Endothelial cell of umbilical vein (primary cell): ENCODE measurements around the gene FYCO1. TPM values are rescaled to one million over a fixed set of nuclear protein-coding genes. Genes with fewer than 3 reads are reported as not detected.

ENCODE experiments used
- BruUV-seq: library from RNA; stranded (reverse); fragments of 400-500 nt; replicated peaks from 2 replicates; lab custom pipeline; 2021; lab: Mats Ljungman, UMichigan
- CTCF ChIA-PET: fragments of 300-600, 350-600 bp; sonication (Branson Sonifier 250); formaldehyde crosslinking; loops from one replicate; lab custom pipeline; 2021; ENCODE audit warnings: antibody characterized with exemption, inconsistent platforms; lab: Charles Lee
- POLR2A ChIA-PET: fragments of 300-600, 350-600 bp; sonication (Branson Sonifier 250); formaldehyde crosslinking; loops from one replicate; lab custom pipeline; 2021; ENCODE audit warnings: antibody characterized with exemption, inconsistent platforms; lab: Charles Lee
- DNase-seq: peaks from one replicate; pipeline ENCODE4 v3.0.0-alpha.2; 2011; ENCODE audit warnings: low read depth, low spot score
- FAIRE-seq: peaks from 2 replicates; lab custom pipeline; 2011; peaks lifted over from hg19 to GRCh38; lab: Jason Lieb, UNC
- H2AFZ ChIP-seq: 2 replicates; pipeline ENCODE4 v1.6.0; 2012; ENCODE audit warnings: low read depth, low read length, control low read depth, inconsistent platforms
- H3K27ac ChIP-seq: 2 replicates; pipeline ENCODE4 v1.5.1; 2011; ENCODE audit warnings: low read depth, mild to moderate bottlenecking, control low read depth, low read length, moderate library complexity; ENCODE audit not compliant: insufficient read depth
- H3K27me3 ChIP-seq, 2 experiments: 2 replicates each; pipeline versions ENCODE4 v1.6.0 to v1.6.1; 2011; ENCODE audit warnings: low read length in 2 of 2, mixed read lengths in 1 of 2; ENCODE audit not compliant: control insufficient read depth in 2 of 2, insufficient read depth in 2 of 2
- H3K36me3 ChIP-seq, 2 experiments: 2 replicates in 1 of 2; 3 replicates in 1 of 2; pipeline ENCODE4 v1.5.1; 2011; ENCODE audit warnings: low read length in 2 of 2, mild to moderate bottlenecking in 1 of 2, moderate library complexity in 1 of 2; ENCODE audit not compliant: control insufficient read depth in 2 of 2, insufficient read depth in 2 of 2; ENCODE audit errors: extremely low read depth in 1 of 2
- H3K4me1 ChIP-seq: 3 replicates; pipeline ENCODE4 v1.5.1; 2011; ENCODE audit warnings: mild to moderate bottlenecking, low read length; ENCODE audit not compliant: control insufficient read depth, insufficient read depth; ENCODE audit errors: extremely low read depth
- H3K4me2 ChIP-seq: 2 replicates; pipeline ENCODE4 v1.6.1; 2011; ENCODE audit warnings: low read length, control low read depth, mixed read lengths; ENCODE audit not compliant: insufficient read depth
- H3K4me3 ChIP-seq, 3 experiments: fragments of 200-600 bp in 1 of 3; sonication (generic), shearing (Covaris generic) in 1 of 3; replicated peaks in 1 of 3; 2 replicates each; pipeline ENCODE4 v1.5.1; 2011 to 2016; ENCODE audit warnings: control low read depth in 3 of 3, low read length in 3 of 3, mild to moderate bottlenecking in 2 of 3, inconsistent platforms in 1 of 3, low read depth in 1 of 3, moderate library complexity in 1 of 3; ENCODE audit not compliant: insufficient read depth in 1 of 3
- H3K79me2 ChIP-seq: 2 replicates; pipeline ENCODE4 v1.6.0; 2012; ENCODE audit warnings: low read length, inconsistent platforms; ENCODE audit not compliant: control insufficient read depth, insufficient read depth
- H3K9ac ChIP-seq: replicated peaks from 2 replicates; pipeline ENCODE3; 2011; ENCODE audit warnings: low read length, control low read depth; ENCODE audit not compliant: insufficient read depth; ENCODE audit errors: extremely low read depth
- H3K9me1 ChIP-seq: replicated peaks from 3 replicates; pipeline ENCODE4 v1.6.0; 2011; ENCODE audit warnings: mild to moderate bottlenecking, low read length; ENCODE audit not compliant: control insufficient read depth, insufficient read depth; ENCODE audit errors: extremely low read depth
- H3K9me3 ChIP-seq: replicated peaks from 2 replicates; pipeline ENCODE4 v1.5.1; 2012; ENCODE audit warnings: low read length, inconsistent platforms; ENCODE audit not compliant: control insufficient read depth, insufficient read depth
- H4K20me1 ChIP-seq: replicated peaks from 2 replicates; pipeline ENCODE3; 2011; ENCODE audit warnings: mild to moderate bottlenecking, low read length; ENCODE audit not compliant: control insufficient read depth, insufficient read depth; ENCODE audit errors: extremely low read depth
- CTCF ChIP-seq, 2 donors: IDR thresholded peaks; 1 replicate in 1 of 2; 2 replicates in 1 of 2; pipeline ENCODE4 v1.5.1; 2011; ENCODE audit warnings: low read length in 2 of 2, mild to moderate bottlenecking in 2 of 2, moderate library complexity in 2 of 2, control low read depth in 1 of 2, inconsistent platforms in 1 of 2, low read depth in 1 of 2; ENCODE audit not compliant: insufficient read depth in 1 of 2; ENCODE audit errors: extremely low read depth in 1 of 2
- EZH2 ChIP-seq: IDR thresholded peaks from 2 replicates; pipeline ENCODE4 v1.6.1; 2012; ENCODE audit warnings: borderline replicate concordance, low read depth, mild to moderate bottlenecking, moderate library complexity, low read length, inconsistent platforms; ENCODE audit not compliant: severe bottlenecking
- FOS ChIP-seq: IDR thresholded peaks from 2 replicates; pipeline ENCODE4 v1.6.1; 2011; ENCODE audit warnings: mild to moderate bottlenecking, low read length, moderate library complexity, borderline replicate concordance; ENCODE audit not compliant: insufficient read depth
- GATA2 ChIP-seq: IDR thresholded peaks from 2 replicates; pipeline ENCODE4 v1.7.0; 2011; ENCODE audit warnings: low read depth, mild to moderate bottlenecking, moderate library complexity, mixed read lengths, low read length; ENCODE audit not compliant: insufficient read length, insufficient read depth
- JUN ChIP-seq: IDR thresholded peaks from 2 replicates; pipeline ENCODE4 v1.6.1; 2011; ENCODE audit warnings: borderline replicate concordance, low read depth; ENCODE audit not compliant: insufficient read length, insufficient read depth
- MAX ChIP-seq: IDR thresholded peaks from 2 replicates; pipeline ENCODE4 v1.6.1; 2011; ENCODE audit not compliant: insufficient read depth, insufficient read length
- MYC ChIP-seq: IDR thresholded peaks from one replicate; pipeline ENCODE4 v1.6.1; 2011; ENCODE audit warnings: mild to moderate bottlenecking, low read depth, low read length
- POLR2A ChIP-seq: IDR thresholded peaks from 2 replicates; pipeline ENCODE4 v1.6.1; 2012; ENCODE audit warnings: low read depth, mild to moderate bottlenecking, control low read depth, low read length
- POLR2AphosphoS5 ChIP-seq: IDR thresholded peaks from 2 replicates; pipeline ENCODE4 v1.6.1; 2012; ENCODE audit warnings: low read depth, mild to moderate bottlenecking, control low read depth, low read length, moderate library complexity; ENCODE audit not compliant: insufficient read depth
- dilution Hi-C: fragments of 300-500 bp; cut with MboI; formaldehyde crosslinking; loops from one replicate; pipeline ENCODE4 v1.15.0; 2019; ENCODE audit warnings: low sequenced_read_pairs; ENCODE audit not compliant: extremely low pct_ligation_motif_present
- intact Hi-C: fragments of 100-400 bp; cut with micrococcal nuclease; formaldehyde crosslinking; loops from one replicate; pipeline ENCODE4 v1.10.0; 2022
- polyA plus RNA-seq, 4 experiments: library from polyadenylated mRNA; depleted of rRNA in 3 of 4; stranded (reverse) in 3 of 4; unstranded in 1 of 4; fragments of >200 nt; gene quantifications; 2 replicates each; pipeline versions ENCODE4 v1.2.1 to v1.2.3, GENCODE V29; 2011 to 2012; ENCODE audit warnings: missing spikeins in 1 of 4
- total RNA-seq: library from RNA; stranded (reverse); gene quantifications from 2 replicates; pipeline ENCODE4 v1.2.3, GENCODE V29; 2021

Gene FYCO1
- total and polyA plus RNA-seq, 2 donors (not counting 3 experiments of a cell fraction or from before 2014, with no cell fraction given), result 13.9 to 20.8 TPM

GRCh38 chr3:46031269-46031668, 35.6 kb upstream of the FYCO1 start:
- CTCF ChIA-PET, result interaction anchor here (1.3 to 1.6 kb wide), 2 partner anchors 13 to 47 kb away, joined by 3 to 6 read pairs; no protein-coding TSS in a partner anchor
- BruUV-seq, result no TSS peak

More at GRCh38 chr3:46031269-46031668, 35.6 kb upstream of the FYCO1 start:
- Histone ChIP-seq H3K4me2 (no peak overlapping the region), H3K4me3 (no peak overlapping the region), H3K9me3 (no peaks in the 10 kb centered on the region), H3K9ac (no peak overlapping the region), H3K27ac (no peak overlapping the region), H3K79me2 (no peaks in the 10 kb centered on the region), H4K20me1 (no peaks in the 10 kb centered on the region), H3K9me1 (no peaks in the 10 kb centered on the region), H3K27me3 (peaks cover 0 to 4% of the 10 kb centered on the region in 2 experiments), H2AFZ (no peak overlapping the region), H3K36me3 (no peaks in the 10 kb centered on the region), H3K4me1 (no peaks in the 10 kb centered on the region)
- DNase-seq (no peak), FAIRE-seq (no peak)
- no peak for TF ChIP-seq EZH2
- no peak for TF ChIP-seq MAX
- TF ChIP-seq CTCF (IDR thresholded peaks at IDR 0.05; ENCODE audit: extremely low read depth in 1 of 2, insufficient read depth in 1 of 2, low read depth in 1 of 2, low read length in 2 of 2), result no peak
- TF ChIP-seq JUN, result no peak
- no peak for TF ChIP-seq GATA2
- no peak for TF ChIP-seq POLR2A
- TF ChIP-seq MYC, result no peak
- TF ChIP-seq POLR2AphosphoS5, result no peak
- no peak for TF ChIP-seq FOS
- intact Hi-C loops, result no loop called here
- dilution Hi-C loops, result no loop called here
- POLR2A ChIA-PET, result no interaction called here
